Stomach (tissue), 4 donors: ENCODE measurements around the gene SLC25A6.

Experiments used
- POLR2A ChIP-seq, 4 donors: fragments of 450-650 bp; IDR thresholded peaks; one replicate each; pipeline ENCODE4 v1.6.1; 2016; ENCODE audit warnings: antibody characterized with exemption in 4 of 4, control low read depth in 2 of 4, mild to moderate bottlenecking in 1 of 4, moderate library complexity in 1 of 4
- POLR2AphosphoS5 ChIP-seq, 3 donors: sonication (generic); formaldehyde crosslinking; IDR thresholded peaks; one replicate each; pipeline ENCODE4 v1.6.1; 2016; ENCODE audit warnings: antibody characterized with exemption in 3 of 3
- TF ChIP-seq, protein P1 (sequence below), 7 experiments: fragments of 450-650 bp in 4 of 7; fragments of 200-600 bp in 3 of 7; sonication (generic) in 3 of 7; IDR thresholded peaks; one replicate each; pipeline ENCODE4 v1.5.1; 2016 to 2019; ENCODE audit warnings: antibody characterized with exemption in 7 of 7, control low read depth in 2 of 7, mild to moderate bottlenecking in 1 of 7

GRCh38 chrX:1387141-1387776, 4.7 kb downstream of the SLC25A6 start:
- TF ChIP-seq, protein P1, sequence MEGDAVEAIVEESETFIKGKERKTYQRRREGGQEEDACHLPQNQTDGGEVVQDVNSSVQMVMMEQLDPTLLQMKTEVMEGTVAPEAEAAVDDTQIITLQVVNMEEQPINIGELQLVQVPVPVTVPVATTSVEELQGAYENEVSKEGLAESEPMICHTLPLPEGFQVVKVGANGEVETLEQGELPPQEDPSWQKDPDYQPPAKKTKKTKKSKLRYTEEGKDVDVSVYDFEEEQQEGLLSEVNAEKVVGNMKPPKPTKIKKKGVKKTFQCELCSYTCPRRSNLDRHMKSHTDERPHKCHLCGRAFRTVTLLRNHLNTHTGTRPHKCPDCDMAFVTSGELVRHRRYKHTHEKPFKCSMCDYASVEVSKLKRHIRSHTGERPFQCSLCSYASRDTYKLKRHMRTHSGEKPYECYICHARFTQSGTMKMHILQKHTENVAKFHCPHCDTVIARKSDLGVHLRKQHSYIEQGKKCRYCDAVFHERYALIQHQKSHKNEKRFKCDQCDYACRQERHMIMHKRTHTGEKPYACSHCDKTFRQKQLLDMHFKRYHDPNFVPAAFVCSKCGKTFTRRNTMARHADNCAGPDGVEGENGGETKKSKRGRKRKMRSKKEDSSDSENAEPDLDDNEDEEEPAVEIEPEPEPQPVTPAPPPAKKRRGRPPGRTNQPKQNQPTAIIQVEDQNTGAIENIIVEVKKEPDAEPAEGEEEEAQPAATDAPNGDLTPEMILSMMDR (IDR thresholded peaks at IDR 0.05) = no peak
- TF ChIP-seq POLR2AphosphoS5 (IDR thresholded peaks at IDR 0.05) = no peak
- TF ChIP-seq POLR2A (IDR thresholded peaks at IDR 0.05) = no peak
